ENCODE measurements around the gene ASCL1. TPM values are rescaled to one million over a fixed set of nuclear protein-coding genes. Genes with fewer than 3 reads are reported as not detected.

Gene ASCL1
- total RNA-seq, 1 experiment from 2014 or later: not detected

GRCh38 chr12:102956738-102957327, 641 bp upstream of the ASCL1 start:
- no peaks in the 10 kb centered on the region for H3K4me1 Mint-ChIP-seq (ENCODE audit: low read depth, unreplicated experiment)
- H3K9me3 Mint-ChIP-seq (ENCODE audit: unreplicated experiment): no peaks in the 10 kb centered on the region
- BruUV-seq (replicated peaks): no TSS peak
- H3K27ac Mint-ChIP-seq (ENCODE audit: unreplicated experiment): no peak overlapping the region
- CTCF ChIA-PET: interaction anchor here (0.6 to 0.7 kb wide), 3 partner anchors 8 to 597 kb away, joined by 5 to 9 read pairs (median 6); no protein-coding TSS in a partner anchor
- H3K36me3 Mint-ChIP-seq (ENCODE audit: insufficient read depth, unreplicated experiment): no peaks in the 10 kb centered on the region
- H3K27me3 Mint-ChIP-seq (ENCODE audit: insufficient read depth, unreplicated experiment): peaks cover 35% of the 10 kb centered on the region
- no peak for TF ChIP-seq CTCF (IDR thresholded peaks at IDR 0.05; ENCODE audit: insufficient read depth in 1 of 2, low read depth in 1 of 2, low read length in 1 of 2, severe bottlenecking in 1 of 2, unreplicated experiment in 1 of 2)
- Histone ChIP-seq H3K9me3 (no peaks in the 10 kb centered on the region), H3K27me3 (replicated peaks; ENCODE audit: control insufficient read depth, insufficient read depth, low read length) (peaks cover 4% of the 10 kb centered on the region), H3K4me1 (no peaks in the 10 kb centered on the region), H3K4me3 (ENCODE audit: low read depth, low read length) (no peak overlapping the region; the same call in 1 of the 2 replicates), H3K36me3 (ENCODE audit: control insufficient read depth, insufficient read depth, low read length) (no peaks in the 10 kb centered on the region)
- intact Hi-C loops (cut with micrococcal nuclease; ENCODE audit: unreplicated experiment): loop anchor here (10.0 kb wide), 1 partner anchor 448 kb away; no protein-coding TSS in a partner anchor
- H3K4me3 Mint-ChIP-seq (ENCODE audit: unreplicated experiment): peak overlapping the region; percentile 70
- POLR2A ChIA-PET: no interaction called here
- no peak for DNase-seq

GRCh38 chr12:102958073-102958829, 777 bp downstream of the ASCL1 start:
- ChIA-PET CTCF (no interaction called here), POLR2A (no interaction called here)
- Histone ChIP-seq H3K36me3 (ENCODE audit: control insufficient read depth, insufficient read depth, low read length) (no peaks in the 10 kb centered on the region), H3K4me3 (ENCODE audit: low read depth, low read length) (peak overlapping the region; percentile 24), H3K4me1 (no peaks in the 10 kb centered on the region), H3K27me3 (replicated peaks; ENCODE audit: control insufficient read depth, insufficient read depth, low read length) (peaks cover 6% of the 10 kb centered on the region), H3K9me3 (no peaks in the 10 kb centered on the region)
- peak overlapping the region; percentile 70 for H3K4me3 Mint-ChIP-seq (ENCODE audit: unreplicated experiment)
- no peak for TF ChIP-seq CTCF (IDR thresholded peaks at IDR 0.05; ENCODE audit: insufficient read depth in 1 of 2, low read depth in 1 of 2, low read length in 1 of 2, severe bottlenecking in 1 of 2, unreplicated experiment in 1 of 2)
- no peak for DNase-seq
- H3K9me3 Mint-ChIP-seq (ENCODE audit: unreplicated experiment): no peaks in the 10 kb centered on the region
- H3K27ac Mint-ChIP-seq (ENCODE audit: unreplicated experiment): no peak overlapping the region
- BruUV-seq (replicated peaks): no TSS peak
- no peaks in the 10 kb centered on the region for H3K36me3 Mint-ChIP-seq (ENCODE audit: insufficient read depth, unreplicated experiment)
- peaks cover 44% of the 10 kb centered on the region for H3K27me3 Mint-ChIP-seq (ENCODE audit: insufficient read depth, unreplicated experiment)
- H3K4me1 Mint-ChIP-seq (ENCODE audit: low read depth, unreplicated experiment): no peaks in the 10 kb centered on the region
- intact Hi-C loops (cut with micrococcal nuclease; ENCODE audit: unreplicated experiment): loop anchor here (10.0 kb wide), 1 partner anchor 447 kb away; no protein-coding TSS in a partner anchor

- no peaks in the 10 kb centered on the region for H3K4me1 ChIP-seq
- DNase-seq: no peak
- CTCF ChIA-PET: no interaction called here
- H3K27me3 Mint-ChIP-seq (ENCODE audit: insufficient read depth, unreplicated experiment): peaks cover 49% of the 10 kb centered on the region
- peaks cover 8% of the 10 kb centered on the region for H3K27me3 ChIP-seq (replicated peaks; ENCODE audit: control insufficient read depth, insufficient read depth, low read length)
- H3K36me3 ChIP-seq (ENCODE audit: control insufficient read depth, insufficient read depth, low read length): no peaks in the 10 kb centered on the region
- no peaks in the 10 kb centered on the region for H3K9me3 Mint-ChIP-seq (ENCODE audit: unreplicated experiment)
- intact Hi-C loops (cut with micrococcal nuclease; ENCODE audit: unreplicated experiment): loop anchor here (10.0 kb wide), 1 partner anchor 446 kb away; no protein-coding TSS in a partner anchor
- H3K4me1 Mint-ChIP-seq (ENCODE audit: low read depth, unreplicated experiment): no peaks in the 10 kb centered on the region
- H3K36me3 Mint-ChIP-seq (ENCODE audit: insufficient read depth, unreplicated experiment): no peaks in the 10 kb centered on the region
- H3K4me3 Mint-ChIP-seq (ENCODE audit: unreplicated experiment): no peak overlapping the region
- POLR2A ChIA-PET: no interaction called here
- H3K4me3 ChIP-seq (ENCODE audit: low read depth, low read length): no peak overlapping the region
- TF ChIP-seq CTCF (IDR thresholded peaks at IDR 0.05; ENCODE audit: insufficient read depth in 1 of 2, low read depth in 1 of 2, low read length in 1 of 2, severe bottlenecking in 1 of 2, unreplicated experiment in 1 of 2): no peak
- BruUV-seq (replicated peaks): no TSS peak
- no peaks in the 10 kb centered on the region for H3K9me3 ChIP-seq
- H3K27ac Mint-ChIP-seq (ENCODE audit: unreplicated experiment): no peak overlapping the region
These were observed 1.3 kb downstream of the ASCL1 start for GRCh38 chr12:102958830-102959176.

All from Caco-2 (cell line).